ENCODE results near the gene FBXL15.

DNA sequence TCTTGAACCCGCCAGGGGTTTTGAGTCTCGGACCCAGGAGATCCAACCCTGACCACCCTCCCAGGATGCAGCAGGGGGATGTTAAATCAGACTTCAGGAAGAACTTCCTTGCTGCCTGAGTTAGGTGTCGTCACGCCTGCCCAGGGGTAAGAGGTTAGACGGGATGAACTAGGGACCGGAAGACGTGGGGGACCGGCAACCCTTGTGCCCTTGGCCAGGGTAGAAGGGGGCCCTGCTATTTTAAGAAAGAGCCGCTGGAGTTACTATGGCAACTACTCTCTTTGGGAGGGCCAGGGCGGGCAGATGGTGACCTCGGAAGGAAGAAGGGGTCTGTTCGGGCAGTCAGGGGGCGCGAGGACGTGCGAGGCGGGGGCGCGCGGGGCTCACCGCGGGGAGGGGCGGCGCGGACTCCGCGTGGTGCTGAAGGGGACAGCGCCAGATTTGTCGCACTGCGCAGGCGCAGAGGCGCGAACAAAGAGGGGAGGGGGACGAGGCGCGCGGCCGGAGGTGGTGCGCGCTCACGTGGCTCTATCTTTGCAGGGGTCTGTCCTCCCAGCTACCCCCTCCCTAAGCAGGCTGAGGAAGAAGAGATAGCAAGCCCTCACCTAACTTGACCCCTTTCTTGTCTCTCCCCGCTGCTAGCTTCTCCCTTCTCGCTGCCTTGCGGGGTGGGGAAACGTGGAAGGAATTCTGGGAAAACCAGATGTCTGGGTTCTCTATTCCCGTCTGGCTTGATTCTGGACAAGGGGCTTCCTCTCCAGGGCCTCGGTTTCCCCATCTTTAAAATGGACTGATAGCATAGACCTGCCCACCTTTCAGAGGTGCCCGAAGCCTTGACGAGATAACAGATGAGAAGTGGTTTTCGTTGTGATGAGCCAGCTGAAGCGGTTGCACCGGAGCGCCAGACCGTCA, 1.1 kb upstream of the FBXL15 start:
- TF ChIP-seq CTCF (IDR thresholded peaks at IDR 0.05) (no peak), POLR2A (IDR thresholded peaks at IDR 0.05) (no peak)

All from thyroid gland (tissue), 4 donors.